ENCODE measurements around the gene SLC66A1. TPM values are rescaled to one million over a fixed set of nuclear protein-coding genes. Genes with fewer than 3 reads are reported as not detected.

SLC66A1 gene
- total RNA-seq, 1 experiment from 2014 or later, result 22.5 TPM

GRCh38 chr1:19283891-19284290, 28.2 kb upstream of the SLC66A1 start:
- peaks cover 0 to under 1% of the 10 kb centered on the region in 2 experiments; a peak in 1 of 4 replicates for H3K4me1 Mint-ChIP-seq
- no peak overlapping the region for H4K91ac ChIP-seq (ENCODE audit: insufficient read length, low read depth, low read length)
- WGBS (ENCODE audit: extremely low coverage, insufficient read length, low lambda C conversion rate), result no CpG with 5 or more reads among the region's 9 CpGs

More at GRCh38 chr1:19283891-19284290, 28.2 kb upstream of the SLC66A1 start:
- Histone ChIP-seq H4K20me1 (ENCODE audit: control insufficient read depth, insufficient read depth, insufficient read length) (no peaks in the 10 kb centered on the region), H3K9me3 (ENCODE audit: control insufficient read depth, low read depth, low read length) (no peaks in the 10 kb centered on the region), H3K14ac (ENCODE audit: insufficient read depth, low read length) (no peak overlapping the region), H4K5ac (ENCODE audit: insufficient read length, low read depth, low read length) (no peak overlapping the region), H3K79me1 (ENCODE audit: insufficient read depth, low read depth, low read length, poor library complexity, severe bottlenecking) (no peaks in the 10 kb centered on the region), H3K23ac (ENCODE audit: insufficient read length, low read depth, low read length) (no peak overlapping the region), H3K23me2 (ENCODE audit: insufficient read length, low read depth, low read length, poor library complexity, severe bottlenecking) (peaks cover 2% of the 10 kb centered on the region), H4K8ac (replicated peaks; ENCODE audit: insufficient read length, low read depth, low read length) (no peak overlapping the region), H3K27me3 (ENCODE audit: insufficient read depth, low read length) (no peaks in the 10 kb centered on the region; the same call in 1 of the 2 replicates), H2BK15ac (ENCODE audit: low read depth, low read length) (no peak overlapping the region), H3K4me2 (ENCODE audit: insufficient read depth, insufficient read length, low read length) (no peak overlapping the region), H3T11ph (ENCODE audit: low read length) (no peak overlapping the region), H3K9ac (ENCODE audit: extremely low read depth, insufficient read length, low read length) (no peak overlapping the region), H3K27ac (ENCODE audit: insufficient read length, low read depth, low read length) (no peak overlapping the region), H2AK5ac (ENCODE audit: insufficient read length, low read length) (no peak overlapping the region), H2AFZ (ENCODE audit: low read length) (no peak overlapping the region), H3K79me2 (ENCODE audit: insufficient read depth, low read length) (no peaks in the 10 kb centered on the region), H3K56ac (ENCODE audit: insufficient read length, low read depth, low read length) (no peak overlapping the region), H2BK20ac (ENCODE audit: low read depth, low read length, poor library complexity, severe bottlenecking) (no peak overlapping the region), H3K4me1 (ENCODE audit: insufficient read depth, low read length) (no peaks in the 10 kb centered on the region), H3K18ac (ENCODE audit: insufficient read length, low read depth, low read length) (no peak overlapping the region), H2BK120ac (ENCODE audit: low read depth, low read length, poor library complexity, severe bottlenecking) (no peak overlapping the region), H2BK12ac (ENCODE audit: insufficient read length, low read depth, low read length) (no peak overlapping the region), H3K4ac (ENCODE audit: low read depth, low read length) (no peak overlapping the region), H2BK5ac (ENCODE audit: insufficient read length, low read length) (no peak overlapping the region)
- Mint-ChIP-seq H3K27ac (no peak overlapping the region; a peak in 1 of 7 replicates), H3K27me3 (ENCODE audit: low read depth) (peaks cover 20% of the 10 kb centered on the region), H3K36me3 (ENCODE audit: insufficient read depth in 1 of 3, low read depth in 3 of 3) (peaks cover 0 to 7% (median 4%) of the 10 kb centered on the region in 3 experiments; a peak in 2 of 7 replicates), H3K9me3 (no peaks in the 10 kb centered on the region; a peak in 1 of 5 replicates), H3K4me3 (no peak overlapping the region)
- TF ChIP-seq, protein P1, sequence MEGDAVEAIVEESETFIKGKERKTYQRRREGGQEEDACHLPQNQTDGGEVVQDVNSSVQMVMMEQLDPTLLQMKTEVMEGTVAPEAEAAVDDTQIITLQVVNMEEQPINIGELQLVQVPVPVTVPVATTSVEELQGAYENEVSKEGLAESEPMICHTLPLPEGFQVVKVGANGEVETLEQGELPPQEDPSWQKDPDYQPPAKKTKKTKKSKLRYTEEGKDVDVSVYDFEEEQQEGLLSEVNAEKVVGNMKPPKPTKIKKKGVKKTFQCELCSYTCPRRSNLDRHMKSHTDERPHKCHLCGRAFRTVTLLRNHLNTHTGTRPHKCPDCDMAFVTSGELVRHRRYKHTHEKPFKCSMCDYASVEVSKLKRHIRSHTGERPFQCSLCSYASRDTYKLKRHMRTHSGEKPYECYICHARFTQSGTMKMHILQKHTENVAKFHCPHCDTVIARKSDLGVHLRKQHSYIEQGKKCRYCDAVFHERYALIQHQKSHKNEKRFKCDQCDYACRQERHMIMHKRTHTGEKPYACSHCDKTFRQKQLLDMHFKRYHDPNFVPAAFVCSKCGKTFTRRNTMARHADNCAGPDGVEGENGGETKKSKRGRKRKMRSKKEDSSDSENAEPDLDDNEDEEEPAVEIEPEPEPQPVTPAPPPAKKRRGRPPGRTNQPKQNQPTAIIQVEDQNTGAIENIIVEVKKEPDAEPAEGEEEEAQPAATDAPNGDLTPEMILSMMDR (conservative IDR thresholded peaks at IDR 0.05), result no peak
- DNase-seq, result no peak
